ENCODE measurements around the gene DCST1. TPM values are rescaled to one million over a fixed set of nuclear protein-coding genes. Genes with fewer than 3 reads are reported as not detected.

Gene DCST1
- total RNA-seq, 2 donors from 2014 or later, result not detected

DNA sequence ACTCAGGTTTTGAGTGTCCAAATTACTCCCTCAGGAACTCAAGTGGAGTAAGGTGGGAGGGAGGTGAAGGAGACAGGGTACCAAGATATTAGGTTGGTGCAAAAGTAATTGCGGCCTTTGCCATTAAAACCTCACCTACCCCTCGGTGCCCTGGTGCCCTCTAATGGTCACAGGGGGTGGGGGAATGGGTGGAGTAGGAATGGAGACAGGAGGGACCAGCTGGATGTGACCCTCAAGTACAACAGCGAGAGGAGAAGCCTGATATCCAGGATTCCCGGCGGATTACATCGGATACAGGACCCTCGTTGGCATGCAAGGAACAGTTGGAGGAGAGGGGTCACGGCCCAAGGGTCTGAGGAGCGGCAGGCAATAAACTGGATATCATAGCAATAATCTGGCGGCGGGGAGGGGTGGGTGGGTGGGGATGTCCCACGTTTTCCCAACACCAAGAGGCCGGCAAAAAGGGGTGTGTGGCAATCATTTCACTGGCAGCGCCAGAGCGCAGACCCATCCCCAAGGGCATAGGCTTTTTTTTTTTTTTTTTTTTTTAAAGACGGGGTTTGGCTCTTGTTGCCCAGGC is 35.3 kb upstream of the DCST1 start:
- Mint-ChIP-seq H3K27me3 (no peaks in the 10 kb centered on the region), H3K27ac (peak overlapping the region; percentile 52), H3K4me1 (peaks cover 38% of the 10 kb centered on the region), H3K9me3 (no peaks in the 10 kb centered on the region), H3K4me3 (peak overlapping the region; percentile 91), H3K36me3 (ENCODE audit: low read depth) (peaks cover 13% of the 10 kb centered on the region)
- no peak for ATAC-seq (replicated peaks)

DNA sequence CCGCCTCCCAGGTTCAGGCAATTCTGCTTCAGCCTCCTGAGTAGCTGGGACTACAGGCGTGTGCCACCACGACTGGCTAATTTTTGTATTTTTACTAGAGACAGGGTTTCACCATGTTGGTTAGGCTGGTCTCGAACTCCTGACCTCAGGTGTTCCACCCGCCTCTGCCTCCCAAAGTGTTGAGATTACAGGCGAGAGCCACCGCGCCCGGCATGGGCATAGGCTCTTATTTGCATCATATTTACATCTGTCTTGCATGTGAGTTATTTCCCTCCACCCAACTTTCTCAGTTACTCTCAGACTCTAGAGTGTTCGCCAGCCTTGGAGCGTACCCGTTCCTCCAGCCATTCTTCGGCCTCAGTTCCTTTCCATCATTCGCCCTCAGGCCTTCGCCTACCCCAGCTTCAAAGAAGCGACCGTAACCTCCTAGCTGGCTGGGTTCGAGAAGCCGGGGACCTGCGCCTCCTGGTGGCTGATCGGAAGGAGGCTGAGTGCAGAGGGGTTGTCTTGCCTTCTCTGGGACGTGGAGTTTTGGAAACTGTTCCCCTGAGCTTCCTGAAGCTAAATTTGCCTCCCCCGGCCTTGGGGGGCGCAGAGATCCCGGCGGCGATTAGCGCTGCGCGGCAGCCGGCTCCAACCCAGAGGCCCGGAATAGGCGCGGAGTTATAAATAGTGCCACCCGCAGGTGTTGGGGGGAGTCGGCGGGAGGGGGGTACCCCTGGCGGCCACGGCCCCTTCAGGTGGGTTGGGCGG is 34.6 kb upstream of the DCST1 start:
- no peaks in the 10 kb centered on the region for H3K9me3 Mint-ChIP-seq
- no peaks in the 10 kb centered on the region for H3K27me3 Mint-ChIP-seq
- H3K4me3 Mint-ChIP-seq, result peak overlapping the region; percentile 91
- peak; percentile 1 for ATAC-seq (replicated peaks)
- H3K4me1 Mint-ChIP-seq, result peaks cover 37% of the 10 kb centered on the region
- peaks cover 20% of the 10 kb centered on the region for H3K36me3 Mint-ChIP-seq (ENCODE audit: low read depth)
- no peak overlapping the region for H3K27ac Mint-ChIP-seq

DNA sequence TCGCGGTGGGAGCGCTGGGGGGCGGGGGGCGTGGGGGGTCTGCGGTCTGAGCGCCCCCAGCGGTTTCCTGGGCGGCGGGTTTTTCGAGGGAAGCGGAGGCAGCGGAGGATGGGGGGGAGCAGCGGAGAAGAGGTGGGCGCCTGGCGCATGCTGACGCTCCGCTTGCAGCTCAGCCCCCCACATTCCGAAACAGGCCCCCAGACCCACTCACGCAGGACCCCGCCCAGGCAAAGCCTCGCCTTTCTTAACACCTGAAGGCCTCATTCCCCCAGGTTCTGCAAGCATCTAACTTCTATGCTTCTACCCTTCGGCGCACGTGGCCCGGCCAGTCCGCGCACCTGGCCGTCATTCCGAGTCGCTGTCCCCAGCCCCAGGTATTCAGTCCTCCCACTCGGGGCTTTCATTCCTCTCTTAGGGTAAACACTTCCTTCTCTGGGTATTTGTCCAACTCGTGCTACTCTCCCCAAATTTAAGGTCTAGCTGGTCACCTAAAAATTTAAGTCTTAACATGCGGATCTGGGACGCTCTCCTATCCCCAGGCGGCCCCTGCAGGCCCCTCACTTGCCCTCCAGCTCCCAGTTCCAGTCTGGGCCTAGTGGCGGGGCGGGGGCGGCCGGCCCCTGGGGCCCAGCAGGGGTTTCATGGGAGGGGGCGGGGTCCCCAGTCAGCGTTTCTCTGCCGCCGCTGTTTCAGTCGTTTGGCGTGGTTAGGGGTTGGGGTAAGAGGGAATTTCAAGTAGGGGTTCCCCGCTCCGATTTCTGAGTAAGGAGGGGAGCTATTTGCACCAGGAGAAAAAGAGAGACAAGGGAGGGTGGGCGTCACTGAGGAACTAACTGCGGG is 33.8 kb upstream of the DCST1 start:
- Mint-ChIP-seq H3K4me3 (peak overlapping the region; percentile 91), H3K27me3 (no peaks in the 10 kb centered on the region), H3K27ac (peak overlapping the region; percentile 93), H3K36me3 (ENCODE audit: low read depth) (peaks cover 27% of the 10 kb centered on the region), H3K9me3 (no peaks in the 10 kb centered on the region), H3K4me1 (peaks cover 36% of the 10 kb centered on the region)
- ATAC-seq (replicated peaks), result peak; percentile 19

DNA sequence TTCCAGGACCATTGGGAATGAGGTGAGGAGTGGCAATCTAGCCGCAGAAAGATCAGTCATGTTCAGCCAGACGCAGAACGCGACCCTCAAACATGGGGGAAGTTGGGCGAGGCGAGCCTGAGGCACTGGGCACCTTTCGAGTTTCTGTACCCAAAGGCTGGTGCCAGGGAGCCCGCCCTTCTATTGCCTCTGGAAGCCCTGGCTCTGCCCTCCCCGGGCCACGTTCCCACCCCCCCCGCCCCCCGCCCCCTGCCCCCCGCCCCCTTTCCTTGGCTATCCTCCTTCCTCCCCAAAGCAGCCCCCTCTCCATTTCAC is 33.3 kb upstream of the DCST1 start:
- H3K9me3 Mint-ChIP-seq, result no peaks in the 10 kb centered on the region
- no peak for ATAC-seq (replicated peaks)
- peaks cover 34% of the 10 kb centered on the region for H3K4me1 Mint-ChIP-seq
- H3K27me3 Mint-ChIP-seq, result no peaks in the 10 kb centered on the region
- H3K4me3 Mint-ChIP-seq, result peak overlapping the region; percentile 91
- peaks cover 30% of the 10 kb centered on the region for H3K36me3 Mint-ChIP-seq (ENCODE audit: low read depth)
- peak overlapping the region; percentile 93 for H3K27ac Mint-ChIP-seq

DNA sequence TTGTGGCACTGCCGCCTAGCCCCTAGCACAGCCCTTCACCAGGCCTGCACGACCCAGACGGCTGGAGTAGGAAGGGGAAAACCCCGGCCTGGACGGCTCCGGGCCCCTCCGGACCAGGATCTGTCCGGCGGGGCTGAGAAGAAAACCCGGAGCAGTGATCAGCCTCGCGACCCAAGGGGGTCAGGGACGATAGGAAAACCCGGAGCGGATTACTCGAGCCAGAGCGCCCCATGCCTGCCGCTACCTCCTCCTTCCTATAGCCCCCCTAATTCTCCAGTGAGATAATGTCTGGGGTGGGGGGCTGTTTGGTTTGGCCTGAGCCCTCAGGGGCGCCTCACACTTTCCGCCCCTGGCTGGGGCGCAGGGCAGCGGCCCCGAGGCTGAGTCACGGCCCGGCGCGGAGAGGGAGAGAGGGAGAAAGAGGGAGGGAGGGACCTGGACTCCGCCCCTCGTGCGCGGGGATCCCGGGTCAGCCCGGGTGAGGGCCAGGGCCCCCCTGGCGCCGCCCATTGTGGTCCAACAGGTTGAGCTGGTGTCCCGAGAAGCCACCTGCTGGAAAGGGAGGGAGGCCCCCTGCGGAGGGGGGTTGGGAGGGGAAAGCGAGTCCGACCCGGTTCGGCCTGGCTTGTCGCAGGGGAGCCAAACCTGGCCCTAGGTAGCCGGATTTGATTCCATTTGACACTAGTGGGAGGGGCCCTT is 32.7 kb upstream of the DCST1 start:
- H3K4me1 Mint-ChIP-seq, result peaks cover 31% of the 10 kb centered on the region
- H3K27me3 Mint-ChIP-seq, result no peaks in the 10 kb centered on the region
- H3K36me3 Mint-ChIP-seq (ENCODE audit: low read depth), result peaks cover 35% of the 10 kb centered on the region
- ATAC-seq (replicated peaks), result peak; percentile 65
- H3K9me3 Mint-ChIP-seq, result no peaks in the 10 kb centered on the region
- H3K4me3 Mint-ChIP-seq, result peak overlapping the region; percentile 91
- H3K27ac Mint-ChIP-seq, result peak overlapping the region; percentile 95

DNA sequence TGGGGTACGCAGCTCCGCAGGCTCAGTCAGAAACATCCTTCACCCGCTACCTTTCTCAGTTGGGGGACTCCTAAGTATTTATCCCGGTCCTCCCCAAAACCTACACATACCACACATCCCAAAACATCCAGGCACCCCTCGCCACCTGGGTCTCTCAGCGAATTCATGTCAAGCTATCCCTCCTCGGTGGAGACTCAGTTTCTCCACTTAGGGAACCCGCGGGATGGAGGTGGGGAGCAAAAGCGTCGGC is 32.3 kb upstream of the DCST1 start:
- no peaks in the 10 kb centered on the region for H3K9me3 Mint-ChIP-seq
- peak overlapping the region; percentile 95 for H3K27ac Mint-ChIP-seq
- H3K36me3 Mint-ChIP-seq (ENCODE audit: low read depth), result peaks cover 40% of the 10 kb centered on the region
- H3K4me1 Mint-ChIP-seq, result peaks cover 31% of the 10 kb centered on the region
- H3K27me3 Mint-ChIP-seq, result no peaks in the 10 kb centered on the region
- ATAC-seq (replicated peaks), result peak; percentile 33
- H3K4me3 Mint-ChIP-seq, result peak overlapping the region; percentile 91

DNA sequence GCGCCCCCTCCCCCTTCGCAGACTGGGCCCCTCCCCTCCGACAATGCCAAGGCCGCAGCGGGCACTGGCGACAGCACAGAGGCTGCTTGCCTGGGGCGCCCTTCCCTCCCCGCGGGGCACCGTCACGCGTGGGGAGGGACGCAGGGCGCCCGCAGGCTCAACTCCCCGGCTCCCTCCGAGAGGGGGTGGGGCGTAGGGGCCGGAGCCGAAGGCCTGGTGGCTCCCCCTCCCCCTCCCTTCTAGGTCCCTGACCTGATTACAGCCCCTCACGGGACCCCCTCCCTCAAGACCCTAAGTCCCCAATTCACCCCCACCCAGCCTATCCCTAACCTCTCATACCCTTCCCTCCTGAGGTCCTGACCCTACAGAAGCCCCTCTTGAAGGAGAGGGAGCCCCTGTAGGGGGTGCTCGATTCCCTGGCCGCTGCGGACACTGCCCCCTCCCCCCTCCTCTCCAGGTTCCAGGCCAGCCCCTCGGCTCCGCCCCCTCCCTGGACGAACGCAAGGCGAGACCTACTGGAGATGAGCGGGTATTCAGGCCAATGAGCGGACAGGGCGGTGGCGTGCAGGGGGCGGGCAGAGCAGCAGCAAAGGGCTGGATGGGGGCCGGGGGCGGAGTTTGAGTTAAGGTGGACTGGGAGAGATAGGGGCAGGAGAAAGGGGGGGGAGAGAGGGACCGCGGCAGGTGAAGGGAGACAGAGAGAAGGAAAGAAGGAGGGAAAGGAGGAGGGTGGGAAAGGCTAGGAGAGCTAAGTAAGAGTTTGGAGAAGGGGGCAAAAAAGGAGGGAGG is 31.8 kb upstream of the DCST1 start:
- H3K9me3 Mint-ChIP-seq, result no peaks in the 10 kb centered on the region
- H3K4me1 Mint-ChIP-seq, result peaks cover 36% of the 10 kb centered on the region
- peaks cover 42% of the 10 kb centered on the region for H3K36me3 Mint-ChIP-seq (ENCODE audit: low read depth)
- no peaks in the 10 kb centered on the region for H3K27me3 Mint-ChIP-seq
- H3K4me3 Mint-ChIP-seq, result peak overlapping the region; percentile 91
- H3K27ac Mint-ChIP-seq, result peak overlapping the region; percentile 95
- ATAC-seq (replicated peaks), result peak; percentile 76

DNA sequence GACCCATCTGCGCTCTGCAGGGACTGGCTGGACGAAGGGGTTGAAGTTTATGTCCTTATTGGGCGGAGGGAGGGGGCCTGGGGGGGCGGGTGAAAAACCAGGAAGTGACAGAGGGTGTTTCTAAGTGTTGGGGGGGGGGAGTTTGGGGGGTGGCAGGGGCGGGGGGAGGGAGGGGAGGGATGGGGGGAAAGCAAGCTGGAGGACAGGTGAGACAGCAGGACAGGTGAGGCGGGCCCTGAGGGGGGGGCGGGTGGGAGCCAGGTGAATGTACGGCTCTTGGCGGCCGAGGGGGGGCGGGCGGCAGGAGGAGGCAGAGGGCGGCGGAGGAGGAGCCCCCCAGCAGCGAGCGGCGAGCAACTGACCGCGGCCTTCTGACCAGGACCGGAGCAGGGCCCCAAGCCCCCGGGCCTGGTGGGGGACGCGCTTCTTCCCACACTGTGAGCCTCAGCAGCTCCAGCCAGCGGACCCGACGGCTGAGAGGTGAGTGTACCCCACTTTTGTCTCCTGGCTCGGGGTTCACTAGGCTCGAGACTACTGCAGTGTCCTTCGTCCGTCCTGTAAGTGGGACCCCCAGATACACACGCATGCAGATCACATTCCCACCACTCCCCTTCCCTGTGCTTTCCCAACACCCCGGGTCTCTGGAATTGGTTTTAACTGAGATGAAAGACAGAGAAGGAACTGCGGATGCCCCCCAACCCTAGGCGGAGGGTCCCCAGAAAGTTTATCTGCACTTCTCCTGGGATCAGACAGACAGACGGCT is 31.0 kb upstream of the DCST1 start, which contains the start of gene ZBTB7B:
ZBTB7B (plus strand) TSS at position 339 of the 763 bp plus-strand sequence. CDS start 11,859 bp downstream, outside the sequence.
- Mint-ChIP-seq H3K4me3 (peak within 1 kb of the TSS; percentile 91), H3K4me1 (peaks cover 31% of the 10 kb centered on the region), H3K9me3 (no peaks in the 10 kb centered on the region), H3K36me3 (ENCODE audit: low read depth) (peaks cover 42% of the 10 kb centered on the region), H3K27ac (peak within 1 kb of the TSS; percentile 95), H3K27me3 (no peaks in the 10 kb centered on the region)
- ATAC-seq (replicated peaks), result peak; percentile 1

DNA sequence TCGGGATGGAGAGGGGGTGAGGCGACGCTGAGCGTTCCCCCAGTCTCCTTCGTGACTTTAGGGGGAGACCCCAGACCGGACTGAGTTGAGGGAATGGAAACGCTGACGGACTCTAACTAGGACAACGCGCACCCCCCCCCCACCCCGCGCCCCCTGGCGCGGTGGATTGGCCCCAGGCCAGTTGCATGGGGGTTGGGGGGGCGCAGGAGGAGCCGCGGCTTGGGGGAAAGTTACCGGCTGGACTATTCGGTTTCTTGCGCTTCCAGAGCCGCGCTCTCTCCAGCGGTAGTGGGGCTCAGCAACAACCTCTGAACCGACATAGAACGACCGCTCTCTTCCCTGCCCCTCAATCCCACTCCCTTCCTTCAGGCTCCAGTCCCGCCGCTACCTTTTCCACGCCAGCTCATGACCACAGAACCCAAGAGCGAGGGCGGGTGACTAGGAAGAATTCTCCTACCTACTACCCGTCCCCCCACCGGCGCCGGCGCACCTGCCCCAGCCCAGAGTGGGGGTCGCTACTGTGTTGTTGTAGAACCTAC is 30.3 kb upstream of the DCST1 start:
- Mint-ChIP-seq H3K36me3 (ENCODE audit: low read depth) (peaks cover 44% of the 10 kb centered on the region), H3K4me3 (peak overlapping the region; percentile 91), H3K4me1 (peaks cover 25% of the 10 kb centered on the region), H3K9me3 (no peaks in the 10 kb centered on the region), H3K27me3 (no peaks in the 10 kb centered on the region), H3K27ac (peak overlapping the region; percentile 95)
- ATAC-seq (replicated peaks), result no peak

DNA sequence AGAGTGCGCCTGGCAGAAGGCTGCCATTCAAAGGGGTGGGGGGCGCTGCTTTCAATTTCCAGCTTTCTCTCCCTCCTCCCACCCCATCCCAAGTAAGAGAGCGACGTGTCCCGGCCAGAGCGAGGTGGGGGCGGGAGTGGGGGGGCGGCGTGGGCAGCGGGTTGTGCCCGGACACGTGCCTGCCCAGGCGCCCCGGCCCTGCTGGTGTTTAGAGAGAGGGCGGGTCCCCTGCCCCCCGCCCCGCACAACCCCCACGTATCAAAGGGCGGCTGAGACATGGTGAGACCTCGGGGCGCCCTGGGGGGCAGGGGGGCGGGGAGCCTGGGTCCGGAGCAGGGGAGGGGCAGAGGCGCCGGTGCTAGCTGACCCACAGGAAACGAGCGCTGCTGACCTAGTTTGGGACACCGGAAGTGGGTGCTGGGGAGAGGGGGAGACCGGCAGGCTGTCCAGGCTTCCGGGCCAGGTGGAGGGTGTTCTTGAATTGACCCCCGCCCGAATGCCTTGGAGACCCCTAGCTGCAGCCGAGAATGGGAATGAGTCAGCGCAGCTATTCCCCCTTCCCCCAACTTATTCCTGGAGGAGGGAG is 29.8 kb upstream of the DCST1 start:
- H3K4me3 Mint-ChIP-seq, result peak overlapping the region; percentile 91
- H3K27ac Mint-ChIP-seq, result peak overlapping the region; percentile 95
- ATAC-seq (replicated peaks), result no peak
- H3K4me1 Mint-ChIP-seq, result peaks cover 24% of the 10 kb centered on the region
- no peaks in the 10 kb centered on the region for H3K9me3 Mint-ChIP-seq
- H3K27me3 Mint-ChIP-seq, result no peaks in the 10 kb centered on the region
- H3K36me3 Mint-ChIP-seq (ENCODE audit: low read depth), result peaks cover 50% of the 10 kb centered on the region

DNA sequence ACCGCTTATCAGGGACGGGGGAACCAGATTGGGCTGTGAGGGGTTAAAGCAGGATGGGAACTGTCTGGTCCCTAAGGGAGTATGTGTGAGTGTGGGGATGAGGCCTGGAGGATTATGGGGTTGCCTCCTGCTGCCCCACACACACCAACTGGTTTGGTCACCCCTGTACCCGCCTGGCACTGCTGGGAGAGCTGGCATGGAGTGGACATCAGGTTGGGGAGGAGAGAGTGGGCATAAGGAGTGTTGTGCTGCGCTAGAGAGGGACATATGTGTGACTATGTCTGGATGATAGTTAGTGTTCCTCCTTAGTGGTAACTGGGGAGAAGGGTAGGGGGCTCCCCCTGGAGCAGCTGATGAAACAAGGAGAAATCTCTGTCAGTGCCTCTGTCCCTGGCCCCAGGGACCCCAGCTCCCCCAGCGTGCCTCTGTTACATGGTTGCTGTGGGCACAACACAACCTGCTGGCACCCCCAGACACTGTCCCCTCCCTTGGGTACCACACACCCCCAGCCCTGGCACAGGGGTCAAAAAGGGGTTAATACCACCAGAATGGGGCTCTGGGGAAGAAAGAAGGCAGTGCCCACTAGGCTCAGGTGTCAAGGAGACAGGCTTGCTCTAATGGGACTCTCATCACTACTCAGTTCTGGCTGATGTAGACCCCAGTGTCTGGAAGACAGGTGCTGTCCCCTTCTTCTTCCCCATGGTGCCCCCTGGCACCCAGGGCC is 29.1 kb upstream of the DCST1 start:
- H3K27ac Mint-ChIP-seq, result peak overlapping the region; percentile 95
- no peaks in the 10 kb centered on the region for H3K9me3 Mint-ChIP-seq
- no peak for ATAC-seq (replicated peaks)
- H3K27me3 Mint-ChIP-seq, result no peaks in the 10 kb centered on the region
- peaks cover 24% of the 10 kb centered on the region for H3K4me1 Mint-ChIP-seq
- peaks cover 56% of the 10 kb centered on the region for H3K36me3 Mint-ChIP-seq (ENCODE audit: low read depth)
- H3K4me3 Mint-ChIP-seq, result peak overlapping the region; percentile 91

Data from activated T-helper 17 cell treated with anti-CD3 and anti-CD28 coated beads, Interleukin-2, amount 50 U/mL, for 72 hours (primary cell).